NCI-H1048 (cell line): ENCODE results near the gene ISCU.
A peak's percentile ranks its signal among the peaks of the same experiment; 100 is the strongest.
"Not testable (repeated sequence)": the region's sequence is repeated elsewhere in the genome, so short reads cannot be mapped to it uniquely, and the experiment has no call there.

Experiments
- DNase-seq: peaks from one replicate; lab custom pipeline; 2025; lab: John Stamatoyannopoulos, UW

Gene ISCU

GRCh38 chr12:108543652-108544051 is 18.7 kb upstream of the ISCU start:
- DNase-seq, result no peak

- DNase-seq, result no peak
Observed at GRCh38 chr12:108547686-108548085, 14.7 kb upstream of the ISCU start.

- no peak for DNase-seq
Observed at GRCh38 chr12:108548954-108549521, 13.4 kb upstream of the ISCU start.

- DNase-seq, result no peak
Observed at GRCh38 chr12:108551535-108551934, 10.9 kb upstream of the ISCU start.

GRCh38 chr12:108553799-108554198 is 8.6 kb upstream of the ISCU start:
- DNase-seq, result no peak

- not testable (repeated sequence) for DNase-seq
Observed at GRCh38 chr12:108555383-108555782, 7.0 kb upstream of the ISCU start.

GRCh38 chr12:108559007-108559655 is 3.3 kb upstream of the ISCU start:
- DNase-seq, result no peak

- no peak for DNase-seq
Observed at GRCh38 chr12:108559748-108560147, 2.6 kb upstream of the ISCU start.

- no peak for DNase-seq
Observed at GRCh38 chr12:108560321-108560721, 2.1 kb upstream of the ISCU start.

- peak; percentile 68 for DNase-seq
Observed at GRCh38 chr12:108560752-108561719, 1.4 kb upstream of the ISCU start, which contains the start of gene SART3. SART3 (minus strand) TSS chr12:108561173; CDS start chr12:108561154, 19 bp downstream.

GRCh38 chr12:108561852-108562347 is 496 bp upstream of the ISCU start:
- DNase-seq, result no peak

- peak; percentile 56 for DNase-seq
Observed at GRCh38 chr12:108563136-108563803, 874 bp downstream of the ISCU start.

- DNase-seq, result no peak
Observed at GRCh38 chr12:108563804-108564151, 1.4 kb downstream of the ISCU start.

- DNase-seq, result no peak
Observed at GRCh38 chr12:108564724-108565123, 2.3 kb downstream of the ISCU start.

GRCh38 chr12:108565146-108565545 is 2.8 kb downstream of the ISCU start:
- DNase-seq, result no peak

- no peak for DNase-seq
Observed at GRCh38 chr12:108565976-108566375, 3.6 kb downstream of the ISCU start.

- DNase-seq, result no peak
Observed at GRCh38 chr12:108566452-108566851, 4.1 kb downstream of the ISCU start.

GRCh38 chr12:108567406-108568337 is 5.3 kb downstream of the ISCU start:
- DNase-seq, result no peak

GRCh38 chr12:108568338-108569154 is 6.2 kb downstream of the ISCU start:
- DNase-seq, result no peak
